Measurements from ENCODE around the gene CPE.

DNA sequence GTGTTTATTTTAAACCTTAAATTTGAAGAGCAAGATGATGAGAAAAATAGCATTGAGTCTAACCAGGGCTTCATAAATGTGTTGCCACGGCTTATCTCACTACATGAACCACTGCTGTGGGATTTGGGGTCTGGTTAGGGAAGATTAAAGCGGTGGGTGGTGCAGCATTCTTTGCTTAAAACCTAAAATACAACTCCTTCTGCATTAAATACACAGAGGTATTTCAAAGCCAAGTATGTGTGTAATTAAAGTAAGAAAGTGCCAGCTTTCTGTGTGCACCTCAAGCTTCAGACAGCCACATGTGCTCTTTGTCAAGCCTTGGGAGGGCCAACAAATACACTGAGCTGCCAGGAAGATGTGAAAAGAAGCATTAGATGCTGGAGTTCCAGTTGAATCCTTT lies 128.0 kb downstream of the CPE start:
- TF ChIP-seq, protein P1, sequence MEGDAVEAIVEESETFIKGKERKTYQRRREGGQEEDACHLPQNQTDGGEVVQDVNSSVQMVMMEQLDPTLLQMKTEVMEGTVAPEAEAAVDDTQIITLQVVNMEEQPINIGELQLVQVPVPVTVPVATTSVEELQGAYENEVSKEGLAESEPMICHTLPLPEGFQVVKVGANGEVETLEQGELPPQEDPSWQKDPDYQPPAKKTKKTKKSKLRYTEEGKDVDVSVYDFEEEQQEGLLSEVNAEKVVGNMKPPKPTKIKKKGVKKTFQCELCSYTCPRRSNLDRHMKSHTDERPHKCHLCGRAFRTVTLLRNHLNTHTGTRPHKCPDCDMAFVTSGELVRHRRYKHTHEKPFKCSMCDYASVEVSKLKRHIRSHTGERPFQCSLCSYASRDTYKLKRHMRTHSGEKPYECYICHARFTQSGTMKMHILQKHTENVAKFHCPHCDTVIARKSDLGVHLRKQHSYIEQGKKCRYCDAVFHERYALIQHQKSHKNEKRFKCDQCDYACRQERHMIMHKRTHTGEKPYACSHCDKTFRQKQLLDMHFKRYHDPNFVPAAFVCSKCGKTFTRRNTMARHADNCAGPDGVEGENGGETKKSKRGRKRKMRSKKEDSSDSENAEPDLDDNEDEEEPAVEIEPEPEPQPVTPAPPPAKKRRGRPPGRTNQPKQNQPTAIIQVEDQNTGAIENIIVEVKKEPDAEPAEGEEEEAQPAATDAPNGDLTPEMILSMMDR (IDR thresholded peaks at IDR 0.05; ENCODE audit: extremely low read depth in 1 of 2, insufficient read depth in 1 of 2, low read depth in 1 of 2, low read length in 2 of 2): no peak
- no peak for TF ChIP-seq POLR2A (IDR thresholded peaks at IDR 0.05; ENCODE audit: low read depth, low read length)
- no peak for TF ChIP-seq POLR2AphosphoS5 (IDR thresholded peaks at IDR 0.05; ENCODE audit: insufficient read depth, low read depth, low read length)
- TF ChIP-seq FOS (IDR thresholded peaks at IDR 0.05; ENCODE audit: borderline replicate concordance, insufficient read depth, low read length): no peak
- TF ChIP-seq EZH2 (IDR thresholded peaks at IDR 0.05; ENCODE audit: borderline replicate concordance, low read depth, low read length, severe bottlenecking): no peak
- no peak for TF ChIP-seq MYC (IDR thresholded peaks at IDR 0.05; ENCODE audit: low read depth, low read length)
- TF ChIP-seq JUN (IDR thresholded peaks at IDR 0.05; ENCODE audit: borderline replicate concordance, insufficient read depth, insufficient read length, low read depth): no peak
- TF ChIP-seq MAX (IDR thresholded peaks at IDR 0.05; ENCODE audit: insufficient read depth, insufficient read length): no peak
- TF ChIP-seq GATA2 (IDR thresholded peaks at IDR 0.05; ENCODE audit: insufficient read depth, insufficient read length, low read depth, low read length): no peak

Measured in endothelial cell of umbilical vein (primary cell).